ENCODE results near the gene ERVFRD-1. TPM values are rescaled to one million over a fixed set of nuclear protein-coding genes. Genes with fewer than 3 reads are reported as not detected.

ERVFRD-1 gene
- polyA plus RNA-seq, 1 donor from 2014 or later, result not detected

GRCh38 chr6:11139051-11139960 lies 27.8 kb upstream of the ERVFRD-1 start:
- Histone ChIP-seq H3F3A (ENCODE audit: insufficient read depth, low read length, poor library complexity, severe bottlenecking) (no peaks in the 10 kb centered on the region), H2AFZ (ENCODE audit: low read depth, low read length) (no peak overlapping the region), H3K36me3 (ENCODE audit: insufficient read depth, low read length) (peaks cover 3% of the 10 kb centered on the region), H3K9me3 (ENCODE audit: low read length) (no peaks in the 10 kb centered on the region), H4K20me1 (ENCODE audit: insufficient read depth) (no peaks in the 10 kb centered on the region), H3K4me2 (ENCODE audit: low read length) (no peak overlapping the region), H3K9me2 (ENCODE audit: insufficient read depth, low read length) (no peaks in the 10 kb centered on the region), H3K4me3 (ENCODE audit: low read length) (no peak overlapping the region), H3K27me3 (ENCODE audit: insufficient read depth, low read depth, low read length) (no peaks in the 10 kb centered on the region), H3K9ac (ENCODE audit: low read length) (no peak overlapping the region), H3K27ac (ENCODE audit: low read length) (no peak overlapping the region), H3K79me2 (replicated peaks; ENCODE audit: insufficient read depth, low read length) (no peaks in the 10 kb centered on the region)
- no peak for TF ChIP-seq CTCF (IDR thresholded peaks at IDR 0.05; ENCODE audit: poor library complexity, severe bottlenecking)
- no peak for TF ChIP-seq POLR2AphosphoS5 (IDR thresholded peaks at IDR 0.05)
- TF ChIP-seq EP300 (conservative IDR thresholded peaks at IDR 0.05; ENCODE audit: poor library complexity, severe bottlenecking), result no peak
- no peak for TF ChIP-seq EZH2 (IDR thresholded peaks at IDR 0.05; ENCODE audit: borderline replicate concordance, insufficient read depth, low read length, poor library complexity, severe bottlenecking)
- no peak for TF ChIP-seq SMC3 (conservative IDR thresholded peaks at IDR 0.05; ENCODE audit: poor library complexity)
- TF ChIP-seq REST (IDR thresholded peaks at IDR 0.05; ENCODE audit: borderline replicate concordance), result no peak
- no peak for TF ChIP-seq TAF1 (IDR thresholded peaks at IDR 0.05; ENCODE audit: low read depth)
- no peak for TF ChIP-seq RAD21 (conservative IDR thresholded peaks at IDR 0.05)
- no peak for TF ChIP-seq MXI1 (conservative IDR thresholded peaks at IDR 0.05; ENCODE audit: poor library complexity, severe bottlenecking)

GRCh38 chr6:11136809-11137208 lies 25.3 kb upstream of the ERVFRD-1 start:
- H3F3A ChIP-seq (ENCODE audit: insufficient read depth, low read length, poor library complexity, severe bottlenecking), result no peaks in the 10 kb centered on the region
- H3K27ac ChIP-seq (ENCODE audit: low read length), result no peak overlapping the region
- H3K9me3 ChIP-seq (ENCODE audit: low read length), result no peaks in the 10 kb centered on the region
- peaks cover 3% of the 10 kb centered on the region for H3K36me3 ChIP-seq (ENCODE audit: insufficient read depth, low read length)
- TF ChIP-seq SMC3 (conservative IDR thresholded peaks at IDR 0.05; ENCODE audit: poor library complexity), result no peak
- TF ChIP-seq RAD21 (conservative IDR thresholded peaks at IDR 0.05), result no peak
- TF ChIP-seq POLR2AphosphoS5 (IDR thresholded peaks at IDR 0.05), result no peak
- no peak overlapping the region for H2AFZ ChIP-seq (ENCODE audit: low read depth, low read length)
- no peaks in the 10 kb centered on the region for H3K9me2 ChIP-seq (ENCODE audit: insufficient read depth, low read length)
- no peaks in the 10 kb centered on the region for H3K27me3 ChIP-seq (ENCODE audit: insufficient read depth, low read depth, low read length)
- no peak overlapping the region for H3K9ac ChIP-seq (ENCODE audit: low read length)
- no peaks in the 10 kb centered on the region for H3K79me2 ChIP-seq (replicated peaks; ENCODE audit: insufficient read depth, low read length)
- no peak overlapping the region for H3K4me3 ChIP-seq (ENCODE audit: low read length)
- no peaks in the 10 kb centered on the region for H4K20me1 ChIP-seq (ENCODE audit: insufficient read depth)
- no peak overlapping the region for H3K4me2 ChIP-seq (ENCODE audit: low read length)
